GM18519 (cell line): ENCODE data around the gene CLEC20A.

Source experiments
- ATAC-seq: cut with Tn5 transposase; IDR thresholded peaks from one replicate; pipeline ENCODE4 v1.9.1; 2021; ENCODE audit warnings: mild to moderate bottlenecking, moderate library complexity; ENCODE audit not compliant: unreplicated experiment, low FRiP score

The CLEC20A gene

DNA sequence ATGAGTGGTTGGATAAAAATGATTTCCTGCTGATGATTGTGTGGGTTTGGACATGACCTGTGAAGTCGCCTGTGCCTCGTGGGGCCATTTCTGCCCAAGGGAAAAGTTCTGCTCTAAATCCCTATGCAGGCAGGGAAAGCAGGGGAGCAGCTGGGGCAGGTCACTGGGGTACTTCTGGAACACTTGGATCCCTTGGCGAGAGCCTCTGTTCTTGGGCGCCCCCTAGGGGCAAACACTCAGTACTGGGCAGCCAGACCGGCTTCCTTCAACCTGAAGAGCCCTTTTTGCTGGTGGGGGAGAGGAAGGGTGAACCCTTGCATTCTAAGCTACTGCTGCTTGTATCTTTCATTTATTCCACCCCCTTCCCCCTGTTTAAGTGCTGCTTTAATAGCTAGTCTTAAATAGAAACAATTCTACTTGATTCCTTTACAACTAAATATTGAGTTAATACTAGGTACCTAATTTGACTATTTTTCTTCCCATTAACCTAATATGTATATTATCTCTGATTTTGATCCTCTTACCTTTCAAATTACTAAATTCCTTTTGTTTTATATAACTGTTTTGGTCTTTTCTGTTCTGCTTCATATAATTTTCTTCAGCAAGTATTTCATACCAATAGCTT lies 5.1 kb upstream of the CLEC20A start:
- ATAC-seq: peak; percentile 89

DNA sequence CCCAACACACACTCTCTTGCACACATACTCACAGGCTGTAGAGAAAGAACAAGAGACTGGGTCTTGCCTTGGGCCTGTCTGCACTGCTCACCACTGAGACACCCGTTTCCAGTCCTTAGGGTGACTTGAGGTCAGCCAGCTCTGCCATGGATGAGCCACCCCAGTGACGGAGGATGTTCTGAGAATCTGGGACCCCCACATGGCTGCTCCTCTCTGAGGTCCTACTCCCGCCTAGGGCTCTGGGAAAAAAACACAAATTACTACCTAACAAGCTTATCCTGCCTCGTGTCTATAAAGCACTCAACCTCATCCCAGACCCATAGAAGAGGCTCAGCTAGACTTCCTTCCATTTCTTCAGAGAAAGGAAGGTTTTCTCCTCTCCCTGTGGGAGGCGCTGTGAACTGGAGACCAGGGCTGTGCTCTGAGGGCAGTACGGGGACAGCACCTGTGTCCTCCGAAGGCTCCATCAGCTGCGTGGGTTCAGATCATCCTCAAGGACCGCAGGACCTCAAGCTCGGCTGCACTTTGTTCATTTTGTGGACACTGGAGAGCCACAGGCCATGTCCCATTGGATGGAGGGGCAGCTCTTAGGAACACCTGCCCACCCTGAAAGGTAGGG lies 4.3 kb upstream of the CLEC20A start:
- no peak for ATAC-seq

GRCh38 chr1:178500091-178500770 lies 3.5 kb upstream of the CLEC20A start:
- ATAC-seq: no peak

GRCh38 chr1:178498896-178499675 lies 2.3 kb upstream of the CLEC20A start:
- ATAC-seq: no peak

GRCh38 chr1:178497903-178498478 lies 1.2 kb upstream of the CLEC20A start:
- no peak for ATAC-seq

DNA sequence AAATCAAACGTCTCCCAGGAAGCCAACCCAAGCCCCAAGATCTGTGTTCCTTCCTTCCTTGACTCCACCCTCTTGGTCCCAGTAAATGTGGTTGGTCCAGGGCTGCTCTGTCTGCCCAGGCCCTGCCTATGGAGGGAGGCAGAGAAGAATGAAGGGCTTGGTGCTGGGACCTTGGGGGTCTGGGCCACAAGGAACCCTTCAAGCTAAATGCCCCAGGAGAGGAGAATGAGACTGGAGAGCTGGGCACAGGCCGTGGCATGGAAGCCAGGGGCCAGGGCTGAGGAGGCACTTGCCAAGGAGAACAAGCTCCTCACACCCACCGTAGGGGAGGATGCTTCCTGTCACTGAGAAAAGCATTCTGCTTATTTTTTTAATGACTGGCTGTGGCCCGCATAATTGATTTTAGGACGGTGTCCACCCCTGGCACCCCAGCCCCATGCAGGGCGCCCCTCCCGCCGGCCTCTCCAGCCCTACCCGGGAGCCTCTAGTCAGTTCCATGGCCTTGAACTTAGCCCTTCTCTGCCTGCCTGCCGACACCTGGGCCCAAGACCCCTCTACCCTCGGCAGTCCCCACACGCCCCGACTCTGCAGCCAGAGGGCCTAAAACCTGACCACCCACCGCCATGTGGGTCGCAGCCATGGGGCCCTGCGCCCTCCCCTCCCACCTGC lies 889 bp downstream of the CLEC20A start:
- ATAC-seq: no peak

GRCh38 chr1:178495158-178495557 lies 1.6 kb downstream of the CLEC20A start:
- no peak for ATAC-seq

- ATAC-seq: no peak
These were observed 2.2 kb downstream of the CLEC20A start for GRCh38 chr1:178494569-178494971.

DNA sequence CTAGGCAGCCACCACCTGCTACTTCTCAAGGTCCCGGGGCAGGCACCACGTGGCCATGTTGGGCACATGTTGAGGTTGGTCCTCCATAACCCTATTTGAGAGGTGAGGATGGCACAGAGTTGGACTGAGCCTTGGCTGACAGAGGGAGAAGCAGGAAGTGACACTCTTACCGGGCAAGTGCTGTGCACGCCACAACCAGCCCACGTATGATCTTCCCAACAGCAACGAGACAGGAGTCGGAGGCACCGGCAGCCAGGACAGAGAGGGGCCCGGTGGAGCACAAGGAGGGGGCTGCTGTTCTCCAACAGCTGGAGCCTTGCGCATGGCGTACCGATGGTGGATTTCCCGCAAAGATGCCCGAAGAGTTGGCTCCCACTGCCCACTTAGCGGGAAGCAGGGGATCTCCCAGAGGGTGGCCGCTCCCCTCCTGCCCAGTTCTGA lies 3.4 kb downstream of the CLEC20A start:
- no peak for ATAC-seq

DNA sequence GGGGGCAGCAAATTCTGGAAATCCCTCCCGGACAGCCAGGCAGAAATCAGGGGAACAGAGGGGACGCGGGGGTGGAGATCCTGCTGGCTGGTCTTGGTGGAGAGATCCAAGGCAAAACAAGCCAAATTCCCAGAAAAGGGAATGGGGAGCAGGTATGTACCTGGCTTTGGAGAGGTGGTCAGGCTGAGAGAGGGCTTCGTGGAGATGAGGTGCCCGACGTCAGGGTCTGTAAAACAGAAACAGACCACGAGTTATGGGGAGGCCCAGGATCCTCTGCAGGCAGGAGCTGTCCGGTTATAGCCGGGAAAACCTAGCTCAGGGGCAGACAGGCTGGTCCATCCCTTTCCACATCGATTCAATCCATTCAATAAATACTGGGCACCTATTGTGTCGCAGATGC lies 4.4 kb downstream of the CLEC20A start:
- ATAC-seq: no peak

GRCh38 chr1:178491721-178492120 lies 5.0 kb downstream of the CLEC20A start:
- no peak for ATAC-seq

GRCh38 chr1:178490967-178491366 lies 5.8 kb downstream of the CLEC20A start:
- ATAC-seq: no peak

- no peak for ATAC-seq
These were observed 6.6 kb downstream of the CLEC20A start for GRCh38 chr1:178490136-178490535.

DNA sequence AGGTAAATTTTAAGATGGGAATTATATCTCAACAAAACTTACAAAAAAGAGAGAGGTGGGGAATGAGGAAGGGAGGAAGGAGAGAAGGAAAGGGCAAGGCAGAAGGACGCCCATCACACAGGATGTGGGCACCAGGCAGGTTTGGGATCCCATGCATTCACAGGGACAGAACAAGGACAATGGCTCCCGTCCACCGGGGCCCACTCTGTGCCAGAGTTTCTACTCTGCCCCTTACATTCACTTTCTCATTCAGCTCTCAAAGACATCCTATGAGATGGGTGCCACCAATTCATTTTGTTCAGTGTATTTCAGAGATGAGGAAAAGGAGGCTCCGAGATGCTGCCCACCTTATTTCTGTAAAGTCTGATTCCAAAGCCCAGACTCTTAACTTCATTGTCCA lies 7.4 kb downstream of the CLEC20A start:
- ATAC-seq: no peak

GRCh38 chr1:178488393-178488792 lies 8.4 kb downstream of the CLEC20A start:
- ATAC-seq: no peak

DNA sequence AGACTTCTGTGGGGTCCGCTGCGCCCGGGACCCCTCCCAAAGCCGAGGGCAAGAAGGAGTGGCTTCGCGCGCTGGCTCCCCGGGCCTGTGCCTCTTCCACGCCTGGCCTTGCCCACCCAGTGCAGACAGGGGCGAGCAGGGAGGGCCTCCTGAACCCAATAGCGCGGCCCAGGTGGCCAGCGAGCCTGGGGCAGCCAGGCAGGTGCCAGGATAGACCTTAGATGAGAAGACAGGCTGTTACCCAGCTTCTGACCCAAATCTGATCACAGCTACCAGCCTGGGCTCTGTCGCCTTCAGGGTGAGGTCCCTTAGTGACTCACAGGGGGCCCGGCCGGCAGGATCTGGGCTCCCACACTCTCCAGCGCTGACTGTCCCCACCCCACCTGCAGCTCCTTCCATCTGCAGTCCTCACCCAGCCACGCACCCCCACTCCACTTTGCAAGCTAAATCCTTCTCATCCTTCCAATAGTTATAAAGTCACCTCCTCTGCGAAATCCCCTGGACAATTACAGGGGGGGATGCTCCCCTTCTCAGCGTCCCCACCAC lies 9.6 kb downstream of the CLEC20A start:
- no peak for ATAC-seq

GRCh38 chr1:178486100-178487069 lies 10.4 kb downstream of the CLEC20A start:
- no peak for ATAC-seq

DNA sequence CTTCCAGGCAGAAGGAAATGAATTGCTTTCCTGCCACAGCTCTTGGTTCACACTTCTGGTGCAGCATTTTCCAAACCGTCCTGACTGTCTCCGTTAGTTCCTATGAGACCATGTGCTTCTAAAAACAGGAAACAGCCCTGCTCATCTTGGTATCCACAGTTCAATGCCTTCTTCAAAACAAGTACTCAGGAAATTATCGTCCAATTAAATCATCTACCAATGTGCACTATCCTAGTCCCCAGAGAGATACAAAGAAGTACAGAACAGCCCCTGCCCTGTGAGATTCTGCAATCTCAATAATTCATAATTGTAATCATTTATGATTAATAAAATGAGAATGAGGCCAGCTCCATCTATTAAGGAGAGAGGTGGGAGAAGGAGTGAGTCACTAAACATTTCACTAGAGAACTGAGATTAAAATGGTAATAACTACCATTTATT lies 11.2 kb downstream of the CLEC20A start:
- ATAC-seq: no peak
